Measurements from ENCODE around the gene EGR4.
"Not testable (repeated sequence)": the region's sequence is repeated elsewhere in the genome, so short reads cannot be mapped to it uniquely, and the experiment has no call there.

Gene EGR4

GRCh38 chr2:73262691-73263429 lies 30.5 kb downstream of the EGR4 start:
- DNase-seq, result not testable (repeated sequence)

DNA sequence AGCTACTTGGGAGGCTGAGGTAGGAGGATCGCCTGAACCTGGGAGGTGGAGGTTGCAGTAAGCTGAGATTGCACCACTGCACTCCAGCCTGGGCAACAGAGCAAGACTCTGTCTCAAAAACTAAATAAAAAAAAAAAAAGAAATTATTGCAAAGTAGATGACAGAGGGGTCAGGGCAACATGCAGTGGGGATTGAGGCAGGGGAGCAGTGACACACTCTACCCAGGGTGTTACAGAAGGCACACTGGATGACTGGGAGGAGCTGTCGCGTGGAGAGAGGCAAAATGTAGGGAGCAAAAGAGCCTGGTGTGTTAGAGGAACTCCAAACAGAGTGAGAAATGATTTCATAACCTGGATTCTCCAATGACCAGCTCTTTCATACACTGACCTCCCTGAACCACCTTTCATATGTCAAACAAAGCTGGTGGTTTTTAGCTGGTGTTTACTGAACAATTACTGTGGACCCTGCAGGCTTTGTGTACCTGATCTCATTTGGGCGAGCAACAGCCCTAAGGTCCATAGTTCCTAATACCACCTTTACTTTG lies 31.2 kb downstream of the EGR4 start:
- DNase-seq, result no peak

- DNase-seq, result no peak
Measured at GRCh38 chr2:73260338-73260984, 32.9 kb downstream of the EGR4 start.

DNA sequence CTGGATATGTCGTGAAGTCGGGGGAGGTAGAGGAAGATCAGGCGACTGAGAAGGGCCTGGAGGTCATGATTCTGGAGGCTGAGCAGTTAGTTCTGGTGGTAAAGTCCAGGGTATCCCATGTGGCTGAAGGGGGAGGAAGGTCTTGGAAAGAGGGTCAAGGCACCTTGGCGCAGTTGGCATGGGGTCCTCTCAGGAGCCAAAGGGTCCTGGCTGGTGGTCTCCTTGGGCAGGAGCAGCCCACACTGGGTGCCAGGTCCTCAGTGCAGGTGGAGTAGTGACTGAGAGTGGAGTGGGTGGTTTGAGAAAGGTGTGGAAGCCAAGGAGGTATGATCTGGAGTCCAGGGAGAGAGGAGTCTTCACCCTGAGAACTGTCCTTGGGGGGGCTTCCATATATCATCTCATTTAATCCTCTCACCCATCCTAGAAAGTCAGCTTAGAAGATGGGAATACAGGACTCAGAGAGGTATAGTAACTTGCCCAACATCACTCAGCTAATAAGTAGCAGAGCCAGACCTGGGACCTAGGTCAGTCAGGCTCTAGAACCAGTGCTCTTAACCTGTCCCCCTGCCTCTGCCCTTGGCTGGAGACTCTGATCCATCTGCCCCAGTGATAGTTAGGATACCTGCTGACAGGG lies 33.5 kb downstream of the EGR4 start:
- DNase-seq, result no peak

DNA sequence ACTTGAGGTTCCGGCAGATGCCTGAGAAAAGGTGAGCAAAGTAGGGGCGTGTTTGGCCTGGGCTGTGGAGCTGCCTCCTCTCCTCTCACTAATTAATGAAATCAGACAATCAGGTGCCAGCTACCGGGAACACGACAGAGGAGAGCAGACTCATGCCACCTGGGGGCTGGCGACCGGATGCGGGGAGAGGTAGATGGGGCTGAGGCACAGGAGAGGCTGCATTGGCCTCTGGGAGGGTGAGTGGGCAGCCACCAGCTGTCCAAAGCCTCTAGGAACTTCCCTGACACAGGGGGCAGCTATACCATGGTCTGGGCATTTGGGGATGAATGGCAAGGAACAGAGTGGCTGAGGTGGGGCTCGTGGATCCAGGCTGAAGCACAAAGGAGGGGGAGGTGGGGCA lies 34.1 kb downstream of the EGR4 start:
- no peak for DNase-seq

- DNase-seq, result no peak
Measured at GRCh38 chr2:73258913-73259215, 34.5 kb downstream of the EGR4 start.

DNA sequence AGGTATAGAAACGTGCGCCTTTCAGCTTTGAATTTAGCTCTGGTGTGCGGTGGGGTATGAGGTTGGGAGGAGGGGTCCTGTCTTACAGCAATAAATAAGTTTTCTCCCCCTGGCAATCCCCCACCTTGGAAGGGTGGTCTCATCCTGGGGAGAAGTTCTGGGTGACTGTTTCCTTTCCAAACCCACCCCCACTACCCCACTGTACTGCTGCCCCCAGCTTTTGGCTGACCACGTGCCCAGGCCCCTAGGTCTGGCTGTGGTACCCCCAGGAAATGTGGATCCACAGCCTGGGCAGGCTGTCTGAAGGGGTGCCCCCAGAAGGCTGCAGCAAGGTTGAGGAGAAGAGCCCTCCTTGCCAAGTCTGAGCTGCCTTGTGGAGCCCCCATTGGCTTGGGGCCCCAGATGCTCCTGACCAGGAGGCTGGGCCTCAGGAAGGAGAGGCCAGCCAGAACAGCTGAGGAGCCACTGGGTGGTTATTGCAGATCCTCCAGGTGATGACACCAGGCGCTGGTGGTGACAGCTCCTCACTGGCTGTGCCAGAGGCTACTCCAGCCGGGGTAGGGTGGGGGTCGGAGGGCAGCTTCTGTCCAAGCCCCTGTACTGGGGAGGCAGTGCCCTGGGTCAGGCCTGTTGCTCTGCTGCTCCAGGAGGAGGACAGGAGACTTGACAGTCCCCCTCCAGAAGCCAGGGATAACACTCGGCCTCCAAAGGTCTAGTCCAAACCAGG lies 35.0 kb downstream of the EGR4 start:
- no peak for DNase-seq

DNA sequence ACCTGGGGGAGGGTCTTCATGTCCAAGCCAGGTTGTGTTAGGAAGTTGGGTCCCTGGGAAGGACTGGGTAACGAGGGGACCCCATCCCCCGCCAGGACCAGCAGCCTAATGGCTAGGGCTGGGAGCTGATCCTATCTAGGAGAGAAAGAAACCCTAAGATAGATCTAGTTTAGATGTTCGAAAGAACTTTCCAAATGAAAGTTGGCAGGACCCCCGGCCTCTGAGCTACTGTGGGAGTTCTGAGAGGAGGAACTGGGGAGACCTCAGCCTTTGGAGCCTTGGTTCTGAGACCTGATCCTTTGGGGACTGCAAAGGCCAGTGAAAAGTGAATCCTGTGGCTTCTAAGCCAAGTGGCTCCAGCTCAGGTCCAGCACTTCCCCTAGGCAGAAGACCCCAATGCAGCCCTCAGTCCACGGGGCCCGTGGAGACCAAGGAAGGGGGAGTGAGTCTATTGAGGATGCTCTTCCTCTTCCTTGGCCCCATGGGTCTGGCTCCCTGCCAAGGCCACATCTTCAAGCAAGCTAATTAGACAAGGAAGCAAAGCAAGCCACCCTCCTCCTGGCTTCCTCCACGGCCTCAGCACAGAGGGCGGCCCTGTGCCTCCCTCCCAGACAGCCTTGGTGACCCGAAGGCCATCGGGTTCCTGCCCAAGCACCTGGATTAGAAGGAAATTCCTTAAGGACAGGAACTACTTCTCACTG lies 35.8 kb downstream of the EGR4 start:
- no peak for DNase-seq

DNA sequence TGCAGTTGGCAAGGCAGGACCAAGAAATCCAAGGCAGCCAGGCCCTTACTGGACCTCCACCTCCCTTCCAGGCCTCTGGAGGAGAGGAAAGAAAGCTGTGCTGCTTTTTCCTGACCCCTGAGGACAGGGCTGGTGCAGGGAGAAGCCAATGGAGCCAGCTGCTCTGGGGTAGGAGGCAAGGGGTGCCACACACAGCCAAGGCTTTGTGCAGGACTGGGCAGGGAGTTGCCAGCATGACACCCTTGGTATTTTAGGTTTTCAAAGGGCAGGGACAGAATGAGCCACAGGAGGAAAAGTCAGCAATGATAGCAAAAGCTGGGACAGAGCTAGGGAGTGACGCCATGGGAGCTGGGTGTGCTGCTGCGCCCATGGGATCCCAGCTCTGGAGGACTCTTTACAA lies 36.3 kb downstream of the EGR4 start:
- no peak for DNase-seq

- DNase-seq, result no peak
Measured at GRCh38 chr2:73256618-73256922, 36.8 kb downstream of the EGR4 start.

GRCh38 chr2:73255907-73256617 lies 37.3 kb downstream of the EGR4 start:
- DNase-seq, result no peak

- no peak for DNase-seq
Measured at GRCh38 chr2:73255007-73255644, 38.2 kb downstream of the EGR4 start.

DNA sequence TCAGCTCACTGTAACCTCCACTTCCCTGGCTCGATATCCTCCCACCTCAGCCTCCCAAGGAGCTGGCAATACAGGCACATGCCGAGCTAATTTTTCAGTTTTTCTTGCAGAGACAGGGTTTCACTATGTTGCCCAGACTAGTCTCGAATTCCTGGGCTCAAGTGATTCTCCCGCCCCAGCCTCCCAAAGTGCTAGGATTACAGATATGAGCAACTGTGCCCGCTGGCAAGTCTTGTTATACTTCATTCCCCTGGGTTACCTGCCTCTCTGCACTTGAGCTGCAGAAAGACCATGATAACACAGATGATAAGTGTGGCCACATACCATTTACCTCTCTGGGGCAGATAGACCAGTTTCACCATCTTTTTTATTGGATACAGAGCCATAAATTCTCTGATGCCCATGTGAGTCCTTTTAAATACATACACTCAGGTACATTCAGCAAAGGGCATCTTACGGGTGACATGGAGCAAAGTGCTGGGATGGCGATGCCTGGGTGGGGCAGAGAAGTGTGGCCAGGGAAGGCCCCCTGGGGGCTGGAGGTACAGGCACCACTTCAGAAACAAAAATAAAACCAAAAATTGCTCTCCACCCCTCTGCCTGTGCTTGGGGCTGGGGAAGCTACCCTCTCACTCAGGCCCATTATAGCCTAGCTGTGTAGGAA lies 38.9 kb downstream of the EGR4 start:
- no peak for DNase-seq

GRCh38 chr2:73253901-73254300 lies 39.4 kb downstream of the EGR4 start:
- DNase-seq, result no peak

DNA sequence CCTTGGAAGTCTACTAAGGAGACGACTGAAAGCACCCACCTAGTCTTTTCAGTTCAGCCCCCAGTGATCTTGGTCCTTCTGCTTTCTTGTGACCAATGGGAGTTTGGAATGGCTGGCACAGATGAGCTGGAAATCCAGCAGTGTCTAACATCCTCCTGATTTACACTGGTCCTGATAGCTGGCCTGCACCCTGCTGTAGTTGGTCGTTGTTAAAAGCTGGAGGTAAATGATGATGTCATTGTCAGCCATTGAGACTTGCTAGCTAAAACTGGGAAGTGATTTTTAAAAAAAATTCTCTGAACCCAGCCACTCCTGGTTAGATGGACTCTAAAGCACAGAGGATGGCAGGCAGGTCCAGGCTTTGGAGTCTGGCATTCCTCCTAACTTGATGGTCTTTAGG lies 39.9 kb downstream of the EGR4 start:
- no peak for DNase-seq

DNA sequence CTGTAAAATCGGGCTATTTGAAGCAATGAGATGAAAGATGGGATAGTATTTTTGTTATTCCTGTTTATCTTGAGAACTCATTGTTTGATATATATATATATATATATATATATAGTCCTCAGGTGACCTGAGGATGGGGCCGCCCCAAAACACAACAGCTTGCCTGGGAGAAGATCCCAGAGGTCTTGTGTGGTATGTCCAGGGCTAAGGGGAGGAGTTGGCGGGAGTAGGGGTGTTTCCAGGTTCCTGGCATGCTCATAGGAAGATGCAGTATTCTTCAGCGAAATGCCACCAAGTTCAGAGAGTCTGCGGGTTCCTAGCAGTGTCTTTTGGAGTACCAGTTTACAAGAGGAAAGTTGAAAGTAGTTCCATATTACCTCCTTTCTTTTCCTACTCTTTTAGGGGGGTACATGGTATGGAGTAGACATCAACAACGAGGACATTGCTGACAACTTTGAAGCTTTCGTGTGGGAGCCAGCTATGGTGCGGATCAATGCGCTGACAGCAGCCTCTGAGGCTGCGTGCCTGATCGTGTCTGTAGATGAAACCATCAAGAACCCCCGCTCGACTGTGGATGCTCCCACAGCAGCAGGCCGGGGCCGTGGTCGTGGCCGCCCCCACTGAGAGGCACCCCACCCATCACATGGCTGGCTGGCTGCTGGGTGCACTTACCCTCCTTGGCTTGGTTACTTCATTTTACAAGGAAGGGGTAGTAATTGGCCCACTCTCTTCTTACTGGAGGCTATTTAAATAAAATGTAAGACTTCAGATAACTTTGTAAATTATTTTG lies 40.9 kb downstream of the EGR4 start:
- DNase-seq, result no peak

GRCh38 chr2:73250872-73251846 lies 42.2 kb downstream of the EGR4 start:
- no peak for DNase-seq

DNA sequence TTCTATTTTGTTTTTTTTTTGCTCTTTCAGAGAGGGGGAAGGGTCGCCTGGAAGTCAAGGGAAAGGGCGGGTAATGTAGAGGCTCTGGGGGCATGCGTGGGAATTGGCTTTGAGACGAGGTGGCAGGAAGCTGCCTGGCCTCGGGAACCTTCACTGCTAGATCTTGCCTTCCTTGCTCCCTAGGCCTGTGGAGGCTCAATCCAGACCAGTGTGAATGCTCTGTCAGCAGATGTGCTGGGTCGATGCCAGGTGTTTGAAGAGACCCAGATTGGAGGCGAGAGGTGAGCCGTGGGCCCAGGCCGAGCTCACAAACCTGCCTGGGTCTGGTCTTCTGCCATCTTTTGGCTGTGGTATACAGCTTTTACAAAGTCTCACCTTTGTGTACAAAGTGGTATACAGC lies 43.7 kb downstream of the EGR4 start:
- no peak for DNase-seq

- DNase-seq, result no peak
Measured at GRCh38 chr2:73246850-73247249, 46.5 kb downstream of the EGR4 start.

Measured in NCI-H1048 (cell line).